ENCODE results near the gene ZNF595.
"Not testable (repeated sequence)": the region's sequence is repeated elsewhere in the genome, so short reads cannot be mapped to it uniquely, and the experiment has no call there.

Gene ZNF595

GRCh38 chr4:86559-87324 lies 33.6 kb downstream of the ZNF595 start:
- DNase-seq = not testable (repeated sequence)

- no peak for DNase-seq
Observed at GRCh38 chr4:98386-98785, 45.3 kb downstream of the ZNF595 start.

- DNase-seq = no peak
Observed at GRCh38 chr4:99863-100262, 46.7 kb downstream of the ZNF595 start.

- DNase-seq = no peak
Observed at GRCh38 chr4:107083-107443, 53.9 kb downstream of the ZNF595 start.

GRCh38 chr4:107444-108429 lies 54.6 kb downstream of the ZNF595 start:
- DNase-seq = no peak

GRCh38 chr4:112771-113170 lies 59.6 kb downstream of the ZNF595 start:
- DNase-seq = no peak

- no peak for DNase-seq
Observed at GRCh38 chr4:113732-114131, 60.6 kb downstream of the ZNF595 start.

GRCh38 chr4:114149-114548 lies 61.0 kb downstream of the ZNF595 start:
- DNase-seq = no peak

GRCh38 chr4:116499-116898 lies 63.4 kb downstream of the ZNF595 start:
- DNase-seq = no peak

GRCh38 chr4:120616-121015 lies 67.5 kb downstream of the ZNF595 start:
- no peak for DNase-seq

- DNase-seq = no peak
Observed at GRCh38 chr4:121408-122084, 68.4 kb downstream of the ZNF595 start.

- not testable (repeated sequence) for DNase-seq
Observed at GRCh38 chr4:123922-124274, 70.8 kb downstream of the ZNF595 start.

- no peak for DNase-seq
Observed at GRCh38 chr4:124275-125081, 71.4 kb downstream of the ZNF595 start, which contains the start of gene ZNF718. ZNF718 (plus strand) TSS chr4:124501; CDS start chr4:124671, 170 bp downstream.

GRCh38 chr4:125091-125771 lies 72.1 kb downstream of the ZNF595 start:
- no peak for DNase-seq

GRCh38 chr4:125833-126232 lies 72.7 kb downstream of the ZNF595 start:
- DNase-seq = no peak

- no peak for DNase-seq
Observed at GRCh38 chr4:132483-132882, 79.4 kb downstream of the ZNF595 start.

Data from SHP77 (cell line).